GM23338 (cell line): Measurements from ENCODE around the gene VPS39. TPM values are rescaled to one million over a fixed set of nuclear protein-coding genes. Genes with fewer than 3 reads are reported as not detected.

Experiments used
- ATAC-seq: fragments of 200-7000 bp; cut with Tn5 transposase; 3 replicates; pipeline ENCODE4 v1.9.1; 2020
- DNase-seq: peaks from one replicate; pipeline ENCODE4 v3.0.0-alpha.2; 2015; ENCODE audit warnings: low spot score
- H2AFZ ChIP-seq: fragments of 200-600 bp; sonication (generic); 2 replicates; pipeline ENCODE4 v1.8.0; 2016; ENCODE audit warnings: antibody characterized with exemption, mild to moderate bottlenecking, moderate library complexity
- H3F3A ChIP-seq: fragments of 200-600 bp; sonication (generic); replicated peaks from 2 replicates; pipeline ENCODE4 v1.8.0; 2017; ENCODE audit warnings: antibody characterized with exemption, mixed run types, low read depth
- H3K27ac ChIP-seq: fragments of 200-600 bp; sonication (generic); 2 replicates; pipeline ENCODE4 v1.6.1; 2016; ENCODE audit warnings: low read depth
- H3K27me3 ChIP-seq: fragments of 200-600 bp; sonication (generic); 2 replicates; pipeline ENCODE4 v1.8.0; 2016; ENCODE audit warnings: mild to moderate bottlenecking, mixed run types, moderate library complexity; ENCODE audit not compliant: insufficient read depth
- H3K36me3 ChIP-seq: fragments of 200-600 bp; sonication (generic); 2 replicates; pipeline ENCODE4 v1.8.0; 2016; ENCODE audit warnings: mild to moderate bottlenecking; ENCODE audit not compliant: insufficient read depth
- H3K4me1 ChIP-seq: fragments of 200-600 bp; sonication (generic); 2 replicates; pipeline ENCODE4 v1.8.0; 2016; ENCODE audit warnings: mild to moderate bottlenecking, moderate library complexity; ENCODE audit not compliant: insufficient read depth
- H3K4me2 ChIP-seq: fragments of 200-600 bp; sonication (generic); 2 replicates; pipeline ENCODE4 v1.7.1; 2017; ENCODE audit warnings: mixed run types
- H3K4me3 ChIP-seq: fragments of 200-600 bp; sonication (generic); 2 replicates; pipeline ENCODE4 v1.6.1; 2016; ENCODE audit warnings: mixed run types
- H3K79me2 ChIP-seq: fragments of 200-600 bp; sonication (generic); replicated peaks from 2 replicates; pipeline ENCODE4 v1.8.0; 2017; ENCODE audit warnings: mild to moderate bottlenecking; ENCODE audit not compliant: insufficient read depth
- H3K9me2 ChIP-seq: fragments of 200-600 bp; sonication (generic); 2 replicates; pipeline ENCODE4 v1.8.0; 2017; ENCODE audit not compliant: insufficient read depth
- H4K20me1 ChIP-seq: fragments of 200-600 bp; sonication (generic); replicated peaks from 2 replicates; pipeline ENCODE4 v1.8.0; 2017; ENCODE audit warnings: mild to moderate bottlenecking; ENCODE audit not compliant: insufficient read depth
- H3K27ac Mint-ChIP-seq: 2 replicates; pipeline ENCODE4 v1.8.0; 2020; ENCODE audit warnings: inconsistent platforms, mild to moderate bottlenecking, moderate library complexity, mixed read lengths
- H3K27me3 Mint-ChIP-seq: 3 replicates; pipeline ENCODE4 v1.8.0; 2022; ENCODE audit warnings: low read depth, mild to moderate bottlenecking, moderate library complexity, mixed read lengths, inconsistent platforms; ENCODE audit not compliant: insufficient read depth, poor library complexity
- H3K36me3 Mint-ChIP-seq: 3 replicates; pipeline ENCODE4 v1.8.0; 2021; ENCODE audit warnings: low read depth, mild to moderate bottlenecking, inconsistent platforms, moderate library complexity, mixed read lengths
- H3K4me1 Mint-ChIP-seq: 3 replicates; pipeline ENCODE4 v1.8.0; 2020; ENCODE audit warnings: mild to moderate bottlenecking, inconsistent platforms, mixed read lengths
- H3K4me3 Mint-ChIP-seq: 3 replicates; pipeline ENCODE4 v1.8.0; 2021; ENCODE audit warnings: moderate library complexity, mild to moderate bottlenecking, inconsistent platforms, mixed read lengths
- H3K9me3 Mint-ChIP-seq: 3 replicates; pipeline ENCODE4 v1.8.0; 2020; ENCODE audit warnings: moderate library complexity, mild to moderate bottlenecking, inconsistent platforms, mixed read lengths
- ETS1 ChIP-seq: IDR thresholded peaks from 2 replicates; pipeline ENCODE4 v1.6.1; 2016; ENCODE audit warnings: antibody characterized with exemption
- EZH2 ChIP-seq: fragments of 200-600 bp; sonication (generic); IDR thresholded peaks from one replicate; pipeline ENCODE4 v1.8.0; 2017; ENCODE audit warnings: antibody characterized with exemption, mild to moderate bottlenecking, low read depth; ENCODE audit not compliant: unreplicated experiment
- EZH2phosphoT487 ChIP-seq: fragments of 200-600 bp; sonication (generic); IDR thresholded peaks from one replicate; pipeline ENCODE4 v1.8.1; 2018; ENCODE audit warnings: antibody characterized with exemption; ENCODE audit not compliant: unreplicated experiment
- JUNB ChIP-seq: IDR thresholded peaks from one replicate; pipeline ENCODE4 v1.6.1; 2016; ENCODE audit warnings: antibody characterized with exemption; ENCODE audit not compliant: unreplicated experiment
- NANOG ChIP-seq: IDR thresholded peaks from 2 replicates; pipeline ENCODE4 v1.6.1; 2016; ENCODE audit warnings: antibody characterized with exemption, borderline replicate concordance
- REST ChIP-seq: IDR thresholded peaks from one replicate; pipeline ENCODE4 v1.6.1; 2018; ENCODE audit warnings: antibody characterized with exemption; ENCODE audit not compliant: unreplicated experiment
- ZNF114 ChIP-seq: fragments of 250-450 bp; sonication (Bioruptor Pico); IDR thresholded peaks from 2 replicates; pipeline ENCODE4 v1.5.0; 2020; ENCODE audit warnings: mild to moderate bottlenecking, moderate library complexity
- ZNF331 ChIP-seq: fragments of 250-450 bp; sonication (Bioruptor Pico); IDR thresholded peaks from 2 replicates; pipeline ENCODE4 v1.5.0; 2020; ENCODE audit warnings: low read depth, mild to moderate bottlenecking, moderate library complexity
- ZNF462 ChIP-seq: fragments of 250-450 bp; sonication (Bioruptor Pico); IDR thresholded peaks from 2 replicates; pipeline ENCODE4 v1.5.0; 2020; ENCODE audit warnings: mild to moderate bottlenecking, moderate library complexity
- polyA plus RNA-seq: library from polyadenylated mRNA; unstranded; fragments of >200 nt; fragmentation: Nextera tagmentation; extraction: Ambion mirVana; gene quantifications from 2 replicates; pipeline ENCODE4 v1.2.1, GENCODE V29; 2016
- total RNA-seq: library from RNA; depleted of rRNA; stranded (reverse); fragments of >200 nt; shearing (Covaris generic); gene quantifications from 2 replicates; pipeline ENCODE4 v1.2.3, GENCODE V29; 2014

VPS39 gene
- total and polyA plus RNA-seq, 2 experiments from 2014 or later: 14.9 to 45.1 TPM

- no peak for TF ChIP-seq ETS1
- no peak for TF ChIP-seq ZNF114 (CRISPR knock-in tag)
- no peak for TF ChIP-seq ZNF462 (CRISPR knock-in tag)
- no peak for TF ChIP-seq ZNF331
- no peak for TF ChIP-seq JUNB
- no peak for TF ChIP-seq EZH2phosphoT487
- no peak for TF ChIP-seq EZH2
- no peak for TF ChIP-seq NANOG
- TF ChIP-seq REST: no peak
- Histone ChIP-seq H3K36me3 (no peaks in the 10 kb centered on the region), H3K27me3 (no peaks in the 10 kb centered on the region), H3K4me2 (no peak overlapping the region), H3K9me2 (no peaks in the 10 kb centered on the region), H3K4me1 (no peaks in the 10 kb centered on the region), H4K20me1 (no peaks in the 10 kb centered on the region), H3F3A (no peaks in the 10 kb centered on the region), H3K79me2 (no peaks in the 10 kb centered on the region), H3K27ac (no peak overlapping the region), H3K4me3 (no peak overlapping the region), H2AFZ (no peak overlapping the region)
- Mint-ChIP-seq H3K36me3 (no peaks in the 10 kb centered on the region), H3K4me3 (no peak overlapping the region), H3K27ac (no peak overlapping the region), H3K9me3 (peaks cover 15% of the 10 kb centered on the region; the same call in 2 of the 3 replicates), H3K4me1 (no peaks in the 10 kb centered on the region; the same call in 1 of the 3 replicates), H3K27me3 (peaks cover 4% of the 10 kb centered on the region)
- no peak for DNase-seq
- no peak for ATAC-seq
These were observed 68.5 kb downstream of the VPS39 start for GRCh38 chr15:42139596-42139995.
